HCT116 (cell line): ENCODE measurements around the gene NCBP3.

Source experiments
- CBX3 ChIP-seq: IDR thresholded peaks from 2 replicates; pipeline ENCODE4 v1.6.1; 2012; ENCODE audit warnings: low read depth
- ELF1 ChIP-seq: IDR thresholded peaks from 2 replicates; pipeline ENCODE4 v1.6.1; 2012; ENCODE audit warnings: low read depth, borderline replicate concordance
- EZH2 ChIP-seq: fragments of 200-600 bp; sonication (generic); IDR thresholded peaks from 2 replicates; pipeline ENCODE4 v1.6.1; 2017; ENCODE audit warnings: antibody characterized with exemption, mixed run types
- FOSL1 ChIP-seq: IDR thresholded peaks from 2 replicates; pipeline ENCODE4 v1.6.1; 2012; ENCODE audit warnings: low read depth
- POLR2A ChIP-seq: IDR thresholded peaks from 2 replicates; pipeline ENCODE4 v1.7.0; 2011; ENCODE audit warnings: borderline replicate concordance; ENCODE audit not compliant: insufficient read depth, insufficient read length; ENCODE audit errors: extremely low read depth
- POLR2AphosphoS5 ChIP-seq: IDR thresholded peaks from 2 replicates; pipeline ENCODE4 v1.6.1; 2011; ENCODE audit warnings: mild to moderate bottlenecking, low read depth, low read length, moderate library complexity
- SP1 ChIP-seq: IDR thresholded peaks from 2 replicates; pipeline ENCODE4 v1.6.1; 2012; ENCODE audit warnings: low read depth
- TCF7L2 ChIP-seq: IDR thresholded peaks from 2 replicates; pipeline ENCODE4 v1.7.0; 2011; ENCODE audit warnings: borderline replicate concordance, inconsistent platforms; ENCODE audit not compliant: insufficient read depth, insufficient read length; ENCODE audit errors: extremely low read depth
- TF ChIP-seq, protein P1 (sequence below), 3 experiments: fragments of 200-600 bp in 1 of 3; sonication (generic) in 1 of 3; IDR thresholded peaks in 2 of 3; conservative IDR thresholded peaks in 1 of 3; 2 replicates each; pipeline ENCODE4 v1.5.1; 2012 to 2017; ENCODE audit warnings: low read depth in 2 of 3, low read length in 2 of 3, antibody characterized with exemption in 1 of 3, borderline replicate concordance in 1 of 3, control low read depth in 1 of 3, mild to moderate bottlenecking in 1 of 3, mixed read lengths in 1 of 3, mixed run types in 1 of 3, moderate library complexity in 1 of 3; ENCODE audit not compliant: insufficient read depth in 1 of 3
- TF ChIP-seq, protein P2 (sequence below): IDR thresholded peaks from 2 replicates; pipeline ENCODE4 v1.6.1; 2012; ENCODE audit warnings: low read depth
- TF ChIP-seq, protein P3 (sequence below): IDR thresholded peaks from 2 replicates; pipeline ENCODE4 v1.6.1; 2012

DNA sequence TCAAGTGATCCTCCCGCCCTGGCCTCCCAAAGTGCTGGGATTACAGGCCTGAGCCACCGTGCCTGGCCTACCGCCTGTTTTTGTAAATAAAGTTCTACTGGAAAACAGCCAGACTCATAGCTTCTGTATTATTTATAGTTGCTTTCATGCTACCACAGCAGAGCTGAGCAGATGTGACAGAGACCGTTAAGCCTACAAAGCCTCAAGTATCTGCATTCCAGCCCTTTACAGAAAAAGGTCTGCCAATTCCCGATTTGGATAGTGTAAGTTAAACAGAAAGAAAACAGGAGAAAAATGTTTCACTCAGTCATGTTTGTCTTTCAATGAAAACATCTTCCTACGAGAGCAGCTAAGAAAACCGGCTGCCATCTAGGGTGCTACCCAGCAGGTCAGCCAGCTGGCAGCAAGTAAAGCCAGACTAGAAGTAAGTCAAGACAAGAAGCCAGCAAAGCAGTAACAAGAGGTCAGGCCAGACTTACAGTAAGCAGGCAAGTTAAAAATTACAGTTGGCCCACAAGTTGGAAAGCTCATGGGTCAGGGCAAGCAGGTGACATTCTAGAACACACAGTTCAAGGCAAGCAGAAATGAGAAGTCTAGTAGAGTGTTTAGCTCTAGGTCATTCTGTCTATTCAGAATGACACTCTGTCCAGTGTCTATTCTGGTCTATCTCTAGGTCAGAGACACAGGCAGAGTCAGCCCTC lies 17.7 kb downstream of the NCBP3 start:
- TF ChIP-seq, protein P1, sequence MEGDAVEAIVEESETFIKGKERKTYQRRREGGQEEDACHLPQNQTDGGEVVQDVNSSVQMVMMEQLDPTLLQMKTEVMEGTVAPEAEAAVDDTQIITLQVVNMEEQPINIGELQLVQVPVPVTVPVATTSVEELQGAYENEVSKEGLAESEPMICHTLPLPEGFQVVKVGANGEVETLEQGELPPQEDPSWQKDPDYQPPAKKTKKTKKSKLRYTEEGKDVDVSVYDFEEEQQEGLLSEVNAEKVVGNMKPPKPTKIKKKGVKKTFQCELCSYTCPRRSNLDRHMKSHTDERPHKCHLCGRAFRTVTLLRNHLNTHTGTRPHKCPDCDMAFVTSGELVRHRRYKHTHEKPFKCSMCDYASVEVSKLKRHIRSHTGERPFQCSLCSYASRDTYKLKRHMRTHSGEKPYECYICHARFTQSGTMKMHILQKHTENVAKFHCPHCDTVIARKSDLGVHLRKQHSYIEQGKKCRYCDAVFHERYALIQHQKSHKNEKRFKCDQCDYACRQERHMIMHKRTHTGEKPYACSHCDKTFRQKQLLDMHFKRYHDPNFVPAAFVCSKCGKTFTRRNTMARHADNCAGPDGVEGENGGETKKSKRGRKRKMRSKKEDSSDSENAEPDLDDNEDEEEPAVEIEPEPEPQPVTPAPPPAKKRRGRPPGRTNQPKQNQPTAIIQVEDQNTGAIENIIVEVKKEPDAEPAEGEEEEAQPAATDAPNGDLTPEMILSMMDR (IDR thresholded peaks at IDR 0.05 in 2 of 3, conservative IDR thresholded peaks at IDR 0.05 in 1 of 3; ENCODE audit: borderline replicate concordance in 1 of 3, insufficient read depth in 1 of 3, low read depth in 2 of 3, low read length in 2 of 3) = no peak
- TF ChIP-seq TCF7L2 (no peak), POLR2AphosphoS5 (no peak), EZH2 (no peak), POLR2A (no peak), SP1 (no peak), ELF1 (no peak), FOSL1 (no peak), CBX3 (no peak)
- TF ChIP-seq, protein P2, sequence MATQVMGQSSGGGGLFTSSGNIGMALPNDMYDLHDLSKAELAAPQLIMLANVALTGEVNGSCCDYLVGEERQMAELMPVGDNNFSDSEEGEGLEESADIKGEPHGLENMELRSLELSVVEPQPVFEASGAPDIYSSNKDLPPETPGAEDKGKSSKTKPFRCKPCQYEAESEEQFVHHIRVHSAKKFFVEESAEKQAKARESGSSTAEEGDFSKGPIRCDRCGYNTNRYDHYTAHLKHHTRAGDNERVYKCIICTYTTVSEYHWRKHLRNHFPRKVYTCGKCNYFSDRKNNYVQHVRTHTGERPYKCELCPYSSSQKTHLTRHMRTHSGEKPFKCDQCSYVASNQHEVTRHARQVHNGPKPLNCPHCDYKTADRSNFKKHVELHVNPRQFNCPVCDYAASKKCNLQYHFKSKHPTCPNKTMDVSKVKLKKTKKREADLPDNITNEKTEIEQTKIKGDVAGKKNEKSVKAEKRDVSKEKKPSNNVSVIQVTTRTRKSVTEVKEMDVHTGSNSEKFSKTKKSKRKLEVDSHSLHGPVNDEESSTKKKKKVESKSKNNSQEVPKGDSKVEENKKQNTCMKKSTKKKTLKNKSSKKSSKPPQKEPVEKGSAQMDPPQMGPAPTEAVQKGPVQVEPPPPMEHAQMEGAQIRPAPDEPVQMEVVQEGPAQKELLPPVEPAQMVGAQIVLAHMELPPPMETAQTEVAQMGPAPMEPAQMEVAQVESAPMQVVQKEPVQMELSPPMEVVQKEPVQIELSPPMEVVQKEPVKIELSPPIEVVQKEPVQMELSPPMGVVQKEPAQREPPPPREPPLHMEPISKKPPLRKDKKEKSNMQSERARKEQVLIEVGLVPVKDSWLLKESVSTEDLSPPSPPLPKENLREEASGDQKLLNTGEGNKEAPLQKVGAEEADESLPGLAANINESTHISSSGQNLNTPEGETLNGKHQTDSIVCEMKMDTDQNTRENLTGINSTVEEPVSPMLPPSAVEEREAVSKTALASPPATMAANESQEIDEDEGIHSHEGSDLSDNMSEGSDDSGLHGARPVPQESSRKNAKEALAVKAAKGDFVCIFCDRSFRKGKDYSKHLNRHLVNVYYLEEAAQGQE = no peak
- TF ChIP-seq, protein P3, sequence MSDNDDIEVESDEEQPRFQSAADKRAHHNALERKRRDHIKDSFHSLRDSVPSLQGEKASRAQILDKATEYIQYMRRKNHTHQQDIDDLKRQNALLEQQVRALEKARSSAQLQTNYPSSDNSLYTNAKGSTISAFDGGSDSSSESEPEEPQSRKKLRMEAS = no peak
